ENCODE results near the gene CCDC32.
"Not testable (repeated sequence)": the region's sequence is repeated elsewhere in the genome, so short reads cannot be mapped to it uniquely, and the experiment has no call there.

CCDC32 gene

GRCh38 chr15:40591389-40591788, 26.5 kb upstream of the CCDC32 start:
- Histone ChIP-seq H3K9me3 (ENCODE audit: insufficient read depth, low read depth, low read length) (no peaks in the 10 kb centered on the region), H4K20me1 (ENCODE audit: insufficient read depth, low read length, poor library complexity, severe bottlenecking) (peaks cover 10% of the 10 kb centered on the region), H3K79me2 (ENCODE audit: insufficient read depth, low read length) (peaks cover 21% of the 10 kb centered on the region), H3K9ac (ENCODE audit: low read depth, low read length, poor library complexity, severe bottlenecking) (no peak overlapping the region), H3K4me1 (ENCODE audit: insufficient read depth, low read length, poor library complexity, severe bottlenecking) (peaks cover 10% of the 10 kb centered on the region), H3K4me2 (ENCODE audit: low read depth, low read length, poor library complexity, severe bottlenecking) (no peak overlapping the region), H3K36me3 (ENCODE audit: insufficient read depth, low read length) (no peaks in the 10 kb centered on the region), H3K4me3 (ENCODE audit: low read length, poor library complexity, severe bottlenecking) (no peak overlapping the region), H3K9me2 (replicated peaks; ENCODE audit: low read depth, low read length) (no peaks in the 10 kb centered on the region), H3F3A (ENCODE audit: low read depth) (no peaks in the 10 kb centered on the region), H3K27me3 (ENCODE audit: insufficient read depth, low read length, poor library complexity, severe bottlenecking) (no peaks in the 10 kb centered on the region), H2AFZ (ENCODE audit: low read length) (no peak overlapping the region)
- TF ChIP-seq EZH2phosphoT487 (IDR thresholded peaks at IDR 0.05; ENCODE audit: borderline replicate concordance): no peak
- TF ChIP-seq, protein P1, sequence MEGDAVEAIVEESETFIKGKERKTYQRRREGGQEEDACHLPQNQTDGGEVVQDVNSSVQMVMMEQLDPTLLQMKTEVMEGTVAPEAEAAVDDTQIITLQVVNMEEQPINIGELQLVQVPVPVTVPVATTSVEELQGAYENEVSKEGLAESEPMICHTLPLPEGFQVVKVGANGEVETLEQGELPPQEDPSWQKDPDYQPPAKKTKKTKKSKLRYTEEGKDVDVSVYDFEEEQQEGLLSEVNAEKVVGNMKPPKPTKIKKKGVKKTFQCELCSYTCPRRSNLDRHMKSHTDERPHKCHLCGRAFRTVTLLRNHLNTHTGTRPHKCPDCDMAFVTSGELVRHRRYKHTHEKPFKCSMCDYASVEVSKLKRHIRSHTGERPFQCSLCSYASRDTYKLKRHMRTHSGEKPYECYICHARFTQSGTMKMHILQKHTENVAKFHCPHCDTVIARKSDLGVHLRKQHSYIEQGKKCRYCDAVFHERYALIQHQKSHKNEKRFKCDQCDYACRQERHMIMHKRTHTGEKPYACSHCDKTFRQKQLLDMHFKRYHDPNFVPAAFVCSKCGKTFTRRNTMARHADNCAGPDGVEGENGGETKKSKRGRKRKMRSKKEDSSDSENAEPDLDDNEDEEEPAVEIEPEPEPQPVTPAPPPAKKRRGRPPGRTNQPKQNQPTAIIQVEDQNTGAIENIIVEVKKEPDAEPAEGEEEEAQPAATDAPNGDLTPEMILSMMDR (conservative IDR thresholded peaks at IDR 0.05; ENCODE audit: low read length): no peak

GRCh38 chr15:40590667-40591050, 25.8 kb upstream of the CCDC32 start:
- Histone ChIP-seq H3K79me2 (ENCODE audit: insufficient read depth, low read length) (peaks cover 14% of the 10 kb centered on the region), H3K4me2 (ENCODE audit: low read depth, low read length, poor library complexity, severe bottlenecking) (peak overlapping the region; percentile 66), H3K9me3 (ENCODE audit: insufficient read depth, low read depth, low read length) (no peaks in the 10 kb centered on the region), H4K20me1 (ENCODE audit: insufficient read depth, low read length, poor library complexity, severe bottlenecking) (peaks cover 7% of the 10 kb centered on the region), H2AFZ (ENCODE audit: low read length) (peak overlapping the region; percentile 92), H3F3A (ENCODE audit: low read depth) (no peaks in the 10 kb centered on the region), H3K27me3 (ENCODE audit: insufficient read depth, low read length, poor library complexity, severe bottlenecking) (no peaks in the 10 kb centered on the region), H3K4me1 (ENCODE audit: insufficient read depth, low read length, poor library complexity, severe bottlenecking) (peaks cover 6% of the 10 kb centered on the region), H3K9ac (ENCODE audit: low read depth, low read length, poor library complexity, severe bottlenecking) (no peak overlapping the region), H3K4me3 (ENCODE audit: low read length, poor library complexity, severe bottlenecking) (no peak overlapping the region), H3K9me2 (replicated peaks; ENCODE audit: low read depth, low read length) (no peaks in the 10 kb centered on the region), H3K36me3 (ENCODE audit: insufficient read depth, low read length) (no peaks in the 10 kb centered on the region)
- no peak for TF ChIP-seq EZH2phosphoT487 (IDR thresholded peaks at IDR 0.05; ENCODE audit: borderline replicate concordance)
- TF ChIP-seq, protein P1 (conservative IDR thresholded peaks at IDR 0.05; ENCODE audit: low read length): no peak

DNA sequence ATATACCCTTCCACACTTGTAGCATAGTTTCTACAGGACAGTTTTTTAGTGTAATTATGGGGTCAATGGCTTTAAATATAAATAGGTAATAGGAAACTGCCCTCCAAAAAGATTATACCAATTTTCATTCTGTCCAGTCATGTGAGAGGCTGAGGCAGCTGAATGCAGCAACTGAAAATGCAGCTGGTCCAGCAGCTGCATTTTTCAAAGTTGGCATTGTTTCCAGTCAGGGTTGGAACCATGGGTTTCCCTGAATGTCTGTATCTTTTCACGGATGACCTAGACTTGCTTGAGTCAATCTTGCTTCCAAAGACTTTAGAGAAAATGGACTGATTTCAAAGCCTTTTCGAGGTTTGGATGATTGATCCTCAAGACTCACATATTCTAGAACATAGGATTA, 19.3 kb upstream of the CCDC32 start:
- no peaks in the 10 kb centered on the region for H3F3A ChIP-seq (ENCODE audit: low read depth)
- no peaks in the 10 kb centered on the region for H3K79me2 ChIP-seq (ENCODE audit: insufficient read depth, low read length)
- H3K4me1 ChIP-seq (ENCODE audit: insufficient read depth, low read length, poor library complexity, severe bottlenecking): no peaks in the 10 kb centered on the region
- H3K36me3 ChIP-seq (ENCODE audit: insufficient read depth, low read length): no peaks in the 10 kb centered on the region
- TF ChIP-seq EZH2phosphoT487 (IDR thresholded peaks at IDR 0.05; ENCODE audit: borderline replicate concordance): no peak
- no peaks in the 10 kb centered on the region for H3K9me3 ChIP-seq (ENCODE audit: insufficient read depth, low read depth, low read length)
- no peak overlapping the region for H3K9ac ChIP-seq (ENCODE audit: low read depth, low read length, poor library complexity, severe bottlenecking)
- no peak overlapping the region for H3K4me3 ChIP-seq (ENCODE audit: low read length, poor library complexity, severe bottlenecking)
- 0 out of 2 replicates have a peak overlapping the region, but pooled peaks have one; percentile 21 for H2AFZ ChIP-seq (ENCODE audit: low read length)
- no peaks in the 10 kb centered on the region for H4K20me1 ChIP-seq (ENCODE audit: insufficient read depth, low read length, poor library complexity, severe bottlenecking)
- H3K9me2 ChIP-seq (replicated peaks; ENCODE audit: low read depth, low read length): no peaks in the 10 kb centered on the region
- H3K27me3 ChIP-seq (ENCODE audit: insufficient read depth, low read length, poor library complexity, severe bottlenecking): no peaks in the 10 kb centered on the region
- no peak overlapping the region for H3K4me2 ChIP-seq (ENCODE audit: low read depth, low read length, poor library complexity, severe bottlenecking)

DNA sequence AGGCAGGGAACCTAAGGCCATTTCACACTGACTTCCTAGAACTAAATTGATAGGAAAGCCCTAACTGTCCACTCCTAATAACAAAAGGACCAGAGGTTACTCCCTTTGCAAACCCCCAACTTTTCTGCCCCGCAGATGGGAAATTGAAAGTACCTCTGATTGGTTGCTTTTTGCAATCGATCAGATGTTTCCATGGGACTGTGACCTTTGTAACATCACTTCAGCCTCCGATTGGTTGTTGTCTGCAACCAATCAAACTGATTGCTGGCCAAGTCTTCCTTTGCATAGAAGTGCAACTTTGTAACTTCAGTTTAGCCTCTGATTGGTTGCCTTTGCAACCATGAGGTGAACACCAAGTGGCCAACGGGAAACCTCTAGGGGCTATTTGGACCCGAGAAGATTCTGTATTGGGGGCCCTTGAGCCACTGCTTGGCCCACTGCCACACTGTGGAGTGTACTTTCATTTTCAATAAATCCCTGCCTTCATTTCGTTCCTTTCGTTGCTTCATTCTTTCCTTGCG, 17.9 kb upstream of the CCDC32 start:
- no peaks in the 10 kb centered on the region for H3K79me2 ChIP-seq (ENCODE audit: insufficient read depth, low read length)
- no peaks in the 10 kb centered on the region for H3K4me1 ChIP-seq (ENCODE audit: insufficient read depth, low read length, poor library complexity, severe bottlenecking)
- H3K36me3 ChIP-seq (ENCODE audit: insufficient read depth, low read length): no peaks in the 10 kb centered on the region
- peak overlapping the region; percentile 68 for H2AFZ ChIP-seq (ENCODE audit: low read length)
- peak overlapping the region; percentile 22 for H3K4me2 ChIP-seq (ENCODE audit: low read depth, low read length, poor library complexity, severe bottlenecking)
- no peak overlapping the region for H3K9ac ChIP-seq (ENCODE audit: low read depth, low read length, poor library complexity, severe bottlenecking)
- no peaks in the 10 kb centered on the region for H3K27me3 ChIP-seq (ENCODE audit: insufficient read depth, low read length, poor library complexity, severe bottlenecking)
- H3K9me3 ChIP-seq (ENCODE audit: insufficient read depth, low read depth, low read length): no peaks in the 10 kb centered on the region
- no peaks in the 10 kb centered on the region for H3K9me2 ChIP-seq (replicated peaks; ENCODE audit: low read depth, low read length)
- H3K4me3 ChIP-seq (ENCODE audit: low read length, poor library complexity, severe bottlenecking): peak overlapping the region; percentile 13
- no peaks in the 10 kb centered on the region for H3F3A ChIP-seq (ENCODE audit: low read depth)
- H4K20me1 ChIP-seq (ENCODE audit: insufficient read depth, low read length, poor library complexity, severe bottlenecking): no peaks in the 10 kb centered on the region
- TF ChIP-seq EZH2phosphoT487 (IDR thresholded peaks at IDR 0.05; ENCODE audit: borderline replicate concordance): no peak
- TF ChIP-seq, protein P1 (conservative IDR thresholded peaks at IDR 0.05; ENCODE audit: low read length): no peak

DNA sequence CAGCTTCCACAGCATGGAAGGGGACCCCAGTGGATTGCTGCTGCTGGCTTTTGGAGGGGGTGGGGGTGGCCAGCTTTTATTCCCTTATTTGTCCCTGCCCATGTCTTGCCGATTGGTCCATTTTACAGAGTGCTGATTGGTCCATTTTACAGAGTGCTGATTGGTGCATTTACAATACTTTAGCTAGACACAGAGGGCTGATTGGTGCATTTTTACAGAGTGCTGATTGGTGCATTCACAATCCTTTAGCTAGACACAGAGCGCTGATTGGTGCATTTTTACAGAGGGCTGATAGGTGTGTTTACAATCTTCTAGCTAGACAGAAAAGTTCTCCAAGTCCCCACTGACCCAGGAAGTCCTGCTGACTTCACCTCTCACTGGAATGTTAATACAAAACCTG, 17.0 kb upstream of the CCDC32 start:
- not testable (repeated sequence) for H3K9ac ChIP-seq (ENCODE audit: low read depth, low read length, poor library complexity, severe bottlenecking); H3K27me3 ChIP-seq (ENCODE audit: insufficient read depth, low read length, poor library complexity, severe bottlenecking); H3K9me2 ChIP-seq (replicated peaks; ENCODE audit: low read depth, low read length); H3K4me1 ChIP-seq (ENCODE audit: insufficient read depth, low read length, poor library complexity, severe bottlenecking); H2AFZ ChIP-seq (ENCODE audit: low read length); H3F3A ChIP-seq (ENCODE audit: low read depth); H3K4me2 ChIP-seq (ENCODE audit: low read depth, low read length, poor library complexity, severe bottlenecking); H3K4me3 ChIP-seq (ENCODE audit: low read length, poor library complexity, severe bottlenecking); H3K36me3 ChIP-seq (ENCODE audit: insufficient read depth, low read length); H4K20me1 ChIP-seq (ENCODE audit: insufficient read depth, low read length, poor library complexity, severe bottlenecking); H3K79me2 ChIP-seq (ENCODE audit: insufficient read depth, low read length); H3K9me3 ChIP-seq (ENCODE audit: insufficient read depth, low read depth, low read length)
